Gastroesophageal sphincter (tissue), 4 donors: ENCODE data around the gene UBE2L6. TPM values are rescaled to one million over a fixed set of nuclear protein-coding genes. Genes with fewer than 3 reads are reported as not detected.
"Not testable (repeated sequence)": the region's sequence is repeated elsewhere in the genome, so short reads cannot be mapped to it uniquely, and the experiment has no call there.

Experiments
- ATAC-seq: fragments of 150-250 bp; one replicate; pipeline ENCODE4 v1.9.1; 2016; ENCODE audit warnings: mild to moderate bottlenecking, moderate library complexity
- H3K27ac ChIP-seq, 4 donors: fragments of 200-600 bp; sonication (generic) in 3 of 4; 1 replicate in 3 of 4; 2 replicates in 1 of 4; pipeline ENCODE4 v1.5.1; 2016 to 2019
- H3K27me3 ChIP-seq: fragments of 200-600 bp; sonication (generic); one replicate; pipeline ENCODE4 v1.5.1; 2019
- H3K36me3 ChIP-seq, 2 donors: fragments of 200-600 bp; sonication (generic); one replicate each; pipeline ENCODE4 v1.5.1; 2019; ENCODE audit warnings: control low read depth in 1 of 2
- H3K4me1 ChIP-seq, 3 donors: fragments of 200-600 bp; sonication (generic); 1 replicate in 2 of 3; 2 replicates in 1 of 3; pipeline ENCODE4 v1.5.1; 2016 to 2019; ENCODE audit warnings: control low read depth in 2 of 3
- H3K4me3 ChIP-seq, 2 donors: fragments of 200-600 bp; sonication (generic); one replicate each; pipeline ENCODE4 v1.5.1; 2019; ENCODE audit warnings: mild to moderate bottlenecking in 1 of 2, moderate library complexity in 1 of 2
- H3K9me3 ChIP-seq, 3 donors: fragments of 200-600 bp; sonication (generic); one replicate each; pipeline ENCODE4 v1.5.1; 2017 to 2019; ENCODE audit warnings: control low read depth in 2 of 3
- EP300 ChIP-seq: sonication (generic); formaldehyde crosslinking; IDR thresholded peaks from one replicate; pipeline ENCODE4 v1.6.1; 2017; ENCODE audit warnings: antibody characterized with exemption, mild to moderate bottlenecking
- POLR2A ChIP-seq, 2 donors: fragments of 450-650 bp; IDR thresholded peaks; one replicate each; pipeline ENCODE4 v1.6.1; 2017; ENCODE audit warnings: antibody characterized with exemption in 2 of 2, mild to moderate bottlenecking in 2 of 2, moderate library complexity in 1 of 2
- POLR2AphosphoS5 ChIP-seq: sonication (generic); formaldehyde crosslinking; IDR thresholded peaks from one replicate; pipeline ENCODE4 v1.6.1; 2017; ENCODE audit warnings: antibody characterized with exemption
- WGBS, 2 donors: methylation state at CpG; one replicate each; pipeline ENCODE4 v1.1.5; 2018; ENCODE audit warnings: low coverage in 1 of 2; 5-methylcytosine and 5-hydroxymethylcytosine counted together
- total RNA-seq, 4 donors: library from RNA; depleted of rRNA; stranded (reverse); fragments of >200 nt; gene quantifications; one replicate each; pipeline ENCODE4 v1.1.0, GENCODE V29; 2016
- TF ChIP-seq, protein P1 (sequence below), 4 experiments: fragments of 200-600 bp in 2 of 4; fragments of 450-650 bp in 2 of 4; sonication (generic) in 1 of 4; IDR thresholded peaks; one replicate each; pipeline ENCODE4 v1.5.1; 2017 to 2019; ENCODE audit warnings: antibody characterized with exemption in 4 of 4, mild to moderate bottlenecking in 2 of 4, moderate library complexity in 2 of 4

Gene UBE2L6
- total RNA-seq, 4 donors from 2014 or later, result 15.3 to 34.6 (median 28.3) TPM

DNA sequence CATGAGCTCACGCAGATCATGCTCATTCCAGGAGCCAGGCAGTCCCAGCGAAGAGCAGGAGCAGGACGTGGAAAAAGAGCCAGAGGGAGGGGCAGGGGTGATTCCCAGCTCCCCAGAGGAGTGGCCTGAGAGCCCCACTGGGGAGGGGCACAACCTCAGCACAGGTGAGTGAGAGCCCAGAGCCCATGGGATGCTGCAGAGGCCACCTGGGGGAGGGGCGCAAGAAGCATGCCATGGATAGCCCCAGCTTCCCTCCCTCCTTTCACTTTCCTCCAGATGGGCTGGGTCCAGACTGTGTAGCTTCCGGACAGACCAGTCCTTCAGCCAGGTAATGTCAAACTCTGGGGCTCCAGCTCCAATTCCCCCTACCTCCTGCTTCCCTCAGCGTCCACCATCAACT, 23.9 kb downstream of the UBE2L6 start:
- no peak for ATAC-seq

DNA sequence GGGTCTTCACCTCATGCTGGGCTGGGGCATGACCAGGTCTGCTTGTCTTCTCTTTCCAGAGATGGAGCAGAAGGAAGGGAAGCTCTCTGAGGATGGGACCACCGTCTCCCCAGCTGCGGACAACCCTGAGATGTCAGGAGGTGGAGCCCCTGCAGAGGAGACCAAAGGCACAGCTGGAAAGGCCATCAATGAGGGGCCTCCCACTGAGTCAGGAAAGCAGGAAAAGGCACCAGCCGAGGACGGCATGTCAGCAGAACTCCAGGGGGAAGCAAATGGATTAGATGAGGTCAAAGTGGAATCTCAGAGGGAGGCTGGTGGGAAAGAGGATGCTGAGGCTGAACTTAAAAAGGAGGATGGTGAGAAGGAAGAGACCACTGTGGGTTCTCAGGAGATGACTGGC, 24.9 kb downstream of the UBE2L6 start:
- 35% methylated on average over 4 of the region's 4 CpGs; no CpG with 5 or more reads in 1 of the 2 donors for WGBS, 2 donors
- no peak for ATAC-seq
- TF ChIP-seq POLR2AphosphoS5 (no peak), EP300 (no peak), POLR2A (IDR thresholded peaks at IDR 0.05) (no peak)
- TF ChIP-seq, protein P1, sequence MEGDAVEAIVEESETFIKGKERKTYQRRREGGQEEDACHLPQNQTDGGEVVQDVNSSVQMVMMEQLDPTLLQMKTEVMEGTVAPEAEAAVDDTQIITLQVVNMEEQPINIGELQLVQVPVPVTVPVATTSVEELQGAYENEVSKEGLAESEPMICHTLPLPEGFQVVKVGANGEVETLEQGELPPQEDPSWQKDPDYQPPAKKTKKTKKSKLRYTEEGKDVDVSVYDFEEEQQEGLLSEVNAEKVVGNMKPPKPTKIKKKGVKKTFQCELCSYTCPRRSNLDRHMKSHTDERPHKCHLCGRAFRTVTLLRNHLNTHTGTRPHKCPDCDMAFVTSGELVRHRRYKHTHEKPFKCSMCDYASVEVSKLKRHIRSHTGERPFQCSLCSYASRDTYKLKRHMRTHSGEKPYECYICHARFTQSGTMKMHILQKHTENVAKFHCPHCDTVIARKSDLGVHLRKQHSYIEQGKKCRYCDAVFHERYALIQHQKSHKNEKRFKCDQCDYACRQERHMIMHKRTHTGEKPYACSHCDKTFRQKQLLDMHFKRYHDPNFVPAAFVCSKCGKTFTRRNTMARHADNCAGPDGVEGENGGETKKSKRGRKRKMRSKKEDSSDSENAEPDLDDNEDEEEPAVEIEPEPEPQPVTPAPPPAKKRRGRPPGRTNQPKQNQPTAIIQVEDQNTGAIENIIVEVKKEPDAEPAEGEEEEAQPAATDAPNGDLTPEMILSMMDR (IDR thresholded peaks at IDR 0.05), result no peak
- Histone ChIP-seq H3K4me1 (no peaks in the 10 kb centered on the region), H3K27ac (no peak overlapping the region), H3K36me3 (peaks cover 0 to 2% of the 10 kb centered on the region in 2 donors), H3K27me3 (peaks cover 3% of the 10 kb centered on the region), H3K4me3 (no peak overlapping the region), H3K9me3 (no peaks in the 10 kb centered on the region)

More for the DNA sequence above, 23.9 kb downstream of the UBE2L6 start:
- 30 to 62% methylated on average over 2 of the region's 6 CpGs for WGBS, 2 donors
- H3K4me3 ChIP-seq, result no peak overlapping the region
- H3K27me3 ChIP-seq, result peaks cover 3% of the 10 kb centered on the region
- peaks cover 0 to 12% of the 10 kb centered on the region in 2 donors for H3K36me3 ChIP-seq
- H3K27ac ChIP-seq, result no peak overlapping the region
- TF ChIP-seq, protein P1 (IDR thresholded peaks at IDR 0.05), result no peak
- H3K9me3 ChIP-seq, result no peaks in the 10 kb centered on the region
- no peaks in the 10 kb centered on the region for H3K4me1 ChIP-seq

DNA sequence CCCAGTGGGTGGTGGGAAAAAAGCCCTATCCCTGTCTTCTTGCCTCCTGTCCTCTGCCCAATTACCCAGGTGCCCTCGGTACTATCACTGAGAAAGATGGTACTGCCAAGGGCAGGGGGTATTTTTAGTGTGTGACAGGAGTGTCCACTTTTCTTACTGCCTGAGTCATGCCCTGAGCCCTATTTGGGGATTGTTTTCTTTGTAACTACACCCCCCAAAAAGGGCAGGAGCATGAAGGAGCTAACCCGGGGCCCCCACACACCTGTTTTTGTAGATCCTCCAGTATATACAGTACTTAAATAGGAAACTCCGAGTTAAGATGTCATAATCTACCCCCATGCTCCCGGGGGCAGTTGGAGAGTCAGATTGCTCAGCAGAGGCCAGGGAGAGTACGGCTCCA, 26.3 kb downstream of the UBE2L6 start:
- H3K27me3 ChIP-seq, result peaks cover 10% of the 10 kb centered on the region
- no peak overlapping the region for H3K4me3 ChIP-seq
- H3K9me3 ChIP-seq, result no peaks in the 10 kb centered on the region
- TF ChIP-seq, protein P1 (IDR thresholded peaks at IDR 0.05), result no peak
- TF ChIP-seq POLR2A (IDR thresholded peaks at IDR 0.05) (no peak), POLR2AphosphoS5 (no peak), EP300 (no peak)
- no peaks in the 10 kb centered on the region for H3K4me1 ChIP-seq
- ATAC-seq, result no peak
- 75 to 85% methylated on average over 4 to 5 of the region's 5 CpGs for WGBS, 2 donors
- H3K36me3 ChIP-seq, result no peaks in the 10 kb centered on the region
- no peak overlapping the region for H3K27ac ChIP-seq

DNA sequence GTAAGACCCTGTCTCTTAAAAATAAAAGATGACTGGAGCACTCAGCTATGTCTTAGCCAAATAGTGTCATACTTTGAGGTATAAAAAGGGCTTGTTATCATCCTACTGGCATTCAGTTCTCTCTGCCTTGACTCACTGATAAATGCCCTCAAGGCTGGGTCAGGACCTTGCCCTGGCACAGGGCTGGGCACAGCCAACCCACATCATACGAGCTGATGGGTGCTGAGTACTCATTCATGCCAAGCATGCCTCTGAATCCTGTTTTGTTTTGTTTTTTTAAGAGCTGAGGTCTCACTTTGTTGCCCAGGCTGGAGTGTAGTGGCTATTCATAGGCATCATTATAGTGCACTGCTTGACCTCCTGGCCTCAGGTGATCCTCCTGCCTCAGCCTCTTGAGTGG, 28.1 kb downstream of the UBE2L6 start:
- H3K36me3 ChIP-seq, result no peaks in the 10 kb centered on the region
- no peak for ATAC-seq
- H3K27me3 ChIP-seq, result peaks cover 10% of the 10 kb centered on the region
- H3K4me3 ChIP-seq, result no peak overlapping the region
- WGBS, 2 donors, result 60 to 71% methylated on average over 1 of the region's 1 CpG
- no peak for TF ChIP-seq POLR2AphosphoS5
- no peak for TF ChIP-seq POLR2A (IDR thresholded peaks at IDR 0.05)
- H3K4me1 ChIP-seq, result no peaks in the 10 kb centered on the region
- no peaks in the 10 kb centered on the region for H3K9me3 ChIP-seq
- no peak overlapping the region for H3K27ac ChIP-seq

DNA sequence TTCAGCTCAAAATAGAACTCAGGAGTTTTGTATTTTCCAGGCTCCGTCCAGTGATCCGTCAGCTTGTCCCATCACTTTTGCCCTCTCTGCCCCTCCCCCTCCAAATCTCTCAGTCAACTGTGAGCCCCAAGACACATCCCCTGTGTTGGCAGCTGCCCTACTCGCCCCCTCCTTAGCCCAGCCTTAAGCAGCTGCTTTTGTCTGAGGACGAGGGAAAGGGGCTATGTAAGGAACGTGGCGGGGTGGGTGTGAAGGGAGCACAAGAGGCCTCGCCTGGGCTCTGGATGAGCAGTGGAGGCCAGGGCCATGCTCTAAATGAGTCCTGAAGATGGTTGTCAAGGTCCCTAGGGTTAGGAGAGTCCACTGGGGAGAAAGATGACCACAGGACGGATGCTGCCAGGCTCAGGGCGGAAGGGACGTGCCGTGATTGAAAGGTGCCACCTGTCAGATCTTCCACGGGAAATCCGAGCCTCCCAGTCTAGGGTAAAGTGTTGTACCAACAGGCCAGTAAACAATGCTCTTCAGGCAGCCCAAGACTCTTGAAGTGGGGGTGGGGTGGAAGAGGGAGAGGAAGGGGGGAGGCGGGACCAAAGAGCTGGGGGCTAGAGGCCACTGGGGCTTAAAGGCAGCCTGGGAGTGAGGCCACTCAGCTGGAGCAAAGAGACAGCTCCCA, 30.4 kb downstream of the UBE2L6 start, which contains the start of gene SMTNL1:
TSS of gene SMTNL1 (plus strand) at position 649 of the 673 bp plus-strand sequence. CDS start 5,048 bp downstream, outside the sequence.
- no peak for ATAC-seq
- no peaks in the 10 kb centered on the region for H3K4me1 ChIP-seq
- TF ChIP-seq POLR2A (IDR thresholded peaks at IDR 0.05), result no peak
- TF ChIP-seq EP300, result no peak
- TF ChIP-seq, protein P1 (IDR thresholded peaks at IDR 0.05), result no peak
- TF ChIP-seq POLR2AphosphoS5, result no peak
- no peak within 1 kb of the TSS for H3K4me3 ChIP-seq
- H3K27me3 ChIP-seq, result peaks cover 7% of the 10 kb centered on the region
- 41 to 100% methylated on average over 1 to 6 of the region's 14 CpGs for WGBS, 2 donors
- H3K9me3 ChIP-seq, result no peaks in the 10 kb centered on the region
- H3K36me3 ChIP-seq, result no peaks in the 10 kb centered on the region
- H3K27ac ChIP-seq, result no peak within 1 kb of the TSS

DNA sequence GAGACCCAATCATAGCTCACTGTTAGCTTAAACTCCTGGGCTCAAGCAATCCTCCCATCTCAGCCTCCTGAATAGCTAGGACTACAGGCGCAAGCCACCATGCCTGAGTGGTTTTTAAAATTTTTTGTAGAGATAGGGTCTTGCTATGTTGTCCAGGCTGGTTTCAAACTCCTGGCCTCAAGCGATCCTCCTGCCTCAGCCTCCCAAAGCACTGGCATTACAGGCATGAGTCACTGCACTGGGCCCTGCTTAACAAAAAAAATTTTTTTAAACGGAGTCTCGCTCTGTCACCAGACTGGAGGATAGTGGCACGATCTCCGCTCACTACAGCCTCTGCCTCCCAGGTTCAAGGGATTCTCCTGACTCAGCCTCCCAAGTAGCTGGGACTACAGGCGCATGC, 33.0 kb downstream of the UBE2L6 start:
- ATAC-seq, H3K27ac ChIP-seq, H3K36me3 ChIP-seq, H3K9me3 ChIP-seq, H3K27me3 ChIP-seq, H3K4me3 ChIP-seq: not testable (repeated sequence)
- WGBS, 2 donors, result 93 to 96% methylated on average over 5 to 6 of the region's 7 CpGs
- H3K4me1 ChIP-seq, result peaks cover 3 to 15% (median 11%) of the 10 kb centered on the region in 3 donors
